H9 (cell line): ENCODE data around the gene ACOX3. TPM values are rescaled to one million over a fixed set of nuclear protein-coding genes. Genes with fewer than 3 reads are reported as not detected.

Experiments used
- DNase-seq: peaks from one replicate; pipeline ENCODE4 v3.0.0-alpha.2; 2017
- H2AFZ ChIP-seq: one replicate; pipeline ENCODE4 v1.6.1; 2013; ENCODE audit warnings: mild to moderate bottlenecking, low read length, control low read depth, moderate library complexity
- H2AK5ac ChIP-seq: 2 replicates; pipeline ENCODE4 v1.6.1; 2013; ENCODE audit warnings: low read length, control low read depth, mixed read lengths; ENCODE audit not compliant: insufficient read length
- H2BK120ac ChIP-seq: one replicate; pipeline ENCODE4 v1.6.1; 2013; ENCODE audit warnings: low read depth, mild to moderate bottlenecking, low read length, control low read depth, inconsistent platforms; ENCODE audit not compliant: poor library complexity, severe bottlenecking
- H2BK12ac ChIP-seq: 2 replicates; pipeline ENCODE4 v1.6.1; 2013; ENCODE audit warnings: low read length, control low read depth, mixed read lengths, low read depth; ENCODE audit not compliant: insufficient read length
- H2BK15ac ChIP-seq: 2 replicates; pipeline ENCODE4 v1.6.1; 2013; ENCODE audit warnings: low read depth, low read length, control low read depth
- H2BK20ac ChIP-seq: one replicate; pipeline ENCODE4 v1.6.1; 2013; ENCODE audit warnings: low read depth, mild to moderate bottlenecking, low read length, control low read depth, inconsistent platforms; ENCODE audit not compliant: poor library complexity, severe bottlenecking
- H2BK5ac ChIP-seq: 2 replicates; pipeline ENCODE4 v1.6.1; 2013; ENCODE audit warnings: low read length, control low read depth, mixed read lengths; ENCODE audit not compliant: insufficient read length
- H3K14ac ChIP-seq: 2 replicates; pipeline ENCODE4 v1.6.1; 2013; ENCODE audit warnings: low read length, control low read depth; ENCODE audit not compliant: insufficient read depth
- H3K18ac ChIP-seq: 2 replicates; pipeline ENCODE4 v1.6.1; 2013; ENCODE audit warnings: low read depth, mild to moderate bottlenecking, mixed read lengths, low read length, control low read depth; ENCODE audit not compliant: insufficient read length
- H3K23ac ChIP-seq: 2 replicates; pipeline ENCODE4 v1.6.1; 2013; ENCODE audit warnings: low read length, control low read depth, mixed read lengths, low read depth; ENCODE audit not compliant: insufficient read length
- H3K23me2 ChIP-seq: 2 replicates; pipeline ENCODE4 v1.6.1; 2013; ENCODE audit warnings: low read depth, mild to moderate bottlenecking, mixed read lengths, low read length, control low read depth; ENCODE audit not compliant: insufficient read length, poor library complexity, severe bottlenecking
- H3K27ac ChIP-seq: 2 replicates; pipeline ENCODE4 v1.5.1; 2013; ENCODE audit warnings: low read length, control low read depth, mixed read lengths, low read depth; ENCODE audit not compliant: insufficient read length
- H3K27me3 ChIP-seq: 2 replicates; pipeline ENCODE4 v1.6.1; 2013; ENCODE audit warnings: low read length, control low read depth, inconsistent platforms; ENCODE audit not compliant: insufficient read depth
- H3K4ac ChIP-seq: 2 replicates; pipeline ENCODE4 v1.6.1; 2013; ENCODE audit warnings: low read depth, mild to moderate bottlenecking, control low read depth, inconsistent platforms, low read length, moderate library complexity
- H3K4me1 ChIP-seq: 2 replicates; pipeline ENCODE4 v1.6.1; 2013; ENCODE audit warnings: low read length, control low read depth, inconsistent platforms; ENCODE audit not compliant: insufficient read depth
- H3K4me2 ChIP-seq: 2 replicates; pipeline ENCODE4 v1.6.1; 2013; ENCODE audit warnings: low read length, control low read depth, mixed read lengths; ENCODE audit not compliant: insufficient read length, insufficient read depth
- H3K56ac ChIP-seq: 2 replicates; pipeline ENCODE4 v1.6.1; 2013; ENCODE audit warnings: low read depth, mild to moderate bottlenecking, mixed read lengths, low read length, control low read depth; ENCODE audit not compliant: insufficient read length
- H3K79me1 ChIP-seq: 2 replicates; pipeline ENCODE4 v1.6.1; 2013; ENCODE audit warnings: low read depth, mild to moderate bottlenecking, moderate library complexity, low read length, control low read depth, inconsistent platforms; ENCODE audit not compliant: insufficient read depth, poor library complexity, severe bottlenecking
- H3K79me2 ChIP-seq: 2 replicates; pipeline ENCODE4 v1.6.1; 2013; ENCODE audit warnings: low read length, control low read depth, inconsistent platforms; ENCODE audit not compliant: insufficient read depth
- H3K9ac ChIP-seq: 2 replicates; pipeline ENCODE4 v1.6.1; 2013; ENCODE audit warnings: low read length, control low read depth, mixed read lengths; ENCODE audit not compliant: insufficient read length; ENCODE audit errors: extremely low read depth
- H3K9me3 ChIP-seq: one replicate; pipeline ENCODE4 v1.6.1; 2013; ENCODE audit warnings: low read depth, low read length, inconsistent platforms; ENCODE audit not compliant: control insufficient read depth
- H3T11ph ChIP-seq: one replicate; pipeline ENCODE4 v1.6.1; 2013; ENCODE audit warnings: mild to moderate bottlenecking, low read length, control low read depth, inconsistent platforms
- H4K20me1 ChIP-seq: one replicate; pipeline ENCODE4 v1.6.1; 2013; ENCODE audit not compliant: control insufficient read depth, insufficient read length, insufficient read depth
- H4K5ac ChIP-seq: 2 replicates; pipeline ENCODE4 v1.6.1; 2013; ENCODE audit warnings: low read depth, mild to moderate bottlenecking, mixed read lengths, low read length, control low read depth; ENCODE audit not compliant: insufficient read length
- H4K8ac ChIP-seq: replicated peaks from 2 replicates; pipeline ENCODE4 v1.6.1; 2013; ENCODE audit warnings: low read length, control low read depth, mixed read lengths, low read depth; ENCODE audit not compliant: insufficient read length
- H4K91ac ChIP-seq: 2 replicates; pipeline ENCODE4 v1.6.1; 2013; ENCODE audit warnings: low read depth, mild to moderate bottlenecking, moderate library complexity, mixed read lengths, low read length, control low read depth; ENCODE audit not compliant: insufficient read length
- H3K27ac Mint-ChIP-seq, 3 experiments: 2 replicates in 2 of 3; 3 replicates in 1 of 3; pipeline ENCODE4 v1.8.0; 2020 to 2021; ENCODE audit warnings: mixed read lengths in 3 of 3, mild to moderate bottlenecking in 1 of 3, moderate library complexity in 1 of 3
- H3K27me3 Mint-ChIP-seq: 2 replicates; pipeline ENCODE4 v1.8.0; 2021; ENCODE audit warnings: low read depth, mild to moderate bottlenecking, moderate library complexity, mixed read lengths
- H3K36me3 Mint-ChIP-seq, 3 experiments: 2 replicates in 2 of 3; 3 replicates in 1 of 3; pipeline ENCODE4 v1.8.0; 2020 to 2021; ENCODE audit warnings: low read depth in 3 of 3, mixed read lengths in 3 of 3; ENCODE audit not compliant: insufficient read depth in 1 of 3
- H3K4me1 Mint-ChIP-seq, 2 experiments: 2 replicates each; pipeline ENCODE4 v1.8.0; 2020; ENCODE audit warnings: mixed read lengths in 2 of 2
- H3K4me3 Mint-ChIP-seq, 2 experiments: 2 replicates in 1 of 2; 3 replicates in 1 of 2; pipeline ENCODE4 v1.8.0; 2020 to 2021; ENCODE audit warnings: mild to moderate bottlenecking in 2 of 2, mixed read lengths in 2 of 2, moderate library complexity in 1 of 2
- H3K9me3 Mint-ChIP-seq, 2 experiments: 2 replicates in 1 of 2; 3 replicates in 1 of 2; pipeline ENCODE4 v1.8.0; 2020; ENCODE audit warnings: mild to moderate bottlenecking in 2 of 2, mixed read lengths in 2 of 2, moderate library complexity in 1 of 2
- WGBS: extraction: QIAGEN DNeasy Blood & Tissue Kit; methylation state at CpG from one replicate; pipeline ENCODE4 v1.1.7; 2013; ENCODE audit warnings: missing lambda C conversion rate, low lambda C conversion rate, mixed read lengths; ENCODE audit not compliant: insufficient read length; ENCODE audit errors: extremely low coverage; 5-methylcytosine and 5-hydroxymethylcytosine counted together
- total RNA-seq: library from RNA; stranded (reverse); gene quantifications from 2 replicates; pipeline ENCODE4 v1.2.1, GENCODE V29; 2021
- TF ChIP-seq, protein P1 (sequence below): fragments of 200-600 bp; sonication (generic); conservative IDR thresholded peaks from 3 replicates; pipeline ENCODE4 v1.8.0; 2021; ENCODE audit warnings: antibody characterized with exemption, mild to moderate bottlenecking

Gene ACOX3
- total RNA-seq, 1 experiment from 2014 or later, result 13.8 TPM

GRCh38 chr4:8342651-8343261 lies 97.8 kb downstream of the ACOX3 start:
- WGBS, result no CpG with 5 or more reads among the region's 16 CpGs
- no peak overlapping the region for H3K18ac ChIP-seq
- no peak overlapping the region for H4K5ac ChIP-seq
- peak; percentile 77 for DNase-seq
- no peak overlapping the region for H2BK15ac ChIP-seq
- H3K9me3 Mint-ChIP-seq, result peaks cover 2 to 3% of the 10 kb centered on the region in 2 experiments; a peak in 3 of 5 replicates
- no peak overlapping the region for H2BK20ac ChIP-seq
- no peak overlapping the region for H2AK5ac ChIP-seq
- H3K23ac ChIP-seq, result no peak overlapping the region
- H4K20me1 ChIP-seq, result no peaks in the 10 kb centered on the region
- no peaks in the 10 kb centered on the region; a peak in 1 of 7 replicates for H3K36me3 Mint-ChIP-seq
- no peaks in the 10 kb centered on the region for H3K79me2 ChIP-seq
- H3K4ac ChIP-seq, result no peak overlapping the region
- H3K4me1 Mint-ChIP-seq, result peaks cover 4 to 7% of the 10 kb centered on the region in 2 experiments
- no peak overlapping the region for H3K4me2 ChIP-seq
- no peaks in the 10 kb centered on the region for H3K27me3 ChIP-seq
- no peaks in the 10 kb centered on the region for H3K4me1 ChIP-seq
- TF ChIP-seq, protein P1, sequence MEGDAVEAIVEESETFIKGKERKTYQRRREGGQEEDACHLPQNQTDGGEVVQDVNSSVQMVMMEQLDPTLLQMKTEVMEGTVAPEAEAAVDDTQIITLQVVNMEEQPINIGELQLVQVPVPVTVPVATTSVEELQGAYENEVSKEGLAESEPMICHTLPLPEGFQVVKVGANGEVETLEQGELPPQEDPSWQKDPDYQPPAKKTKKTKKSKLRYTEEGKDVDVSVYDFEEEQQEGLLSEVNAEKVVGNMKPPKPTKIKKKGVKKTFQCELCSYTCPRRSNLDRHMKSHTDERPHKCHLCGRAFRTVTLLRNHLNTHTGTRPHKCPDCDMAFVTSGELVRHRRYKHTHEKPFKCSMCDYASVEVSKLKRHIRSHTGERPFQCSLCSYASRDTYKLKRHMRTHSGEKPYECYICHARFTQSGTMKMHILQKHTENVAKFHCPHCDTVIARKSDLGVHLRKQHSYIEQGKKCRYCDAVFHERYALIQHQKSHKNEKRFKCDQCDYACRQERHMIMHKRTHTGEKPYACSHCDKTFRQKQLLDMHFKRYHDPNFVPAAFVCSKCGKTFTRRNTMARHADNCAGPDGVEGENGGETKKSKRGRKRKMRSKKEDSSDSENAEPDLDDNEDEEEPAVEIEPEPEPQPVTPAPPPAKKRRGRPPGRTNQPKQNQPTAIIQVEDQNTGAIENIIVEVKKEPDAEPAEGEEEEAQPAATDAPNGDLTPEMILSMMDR, result peak; percentile 83
- peaks cover 26% of the 10 kb centered on the region for H3K27me3 Mint-ChIP-seq
- no peak overlapping the region for H4K91ac ChIP-seq
- H4K8ac ChIP-seq, result no peak overlapping the region
- H2BK5ac ChIP-seq, result no peak overlapping the region
- H2AFZ ChIP-seq, result peak overlapping the region; percentile 65
- H2BK12ac ChIP-seq, result no peak overlapping the region
- H3K4me3 Mint-ChIP-seq, result no peak overlapping the region
- H3K9ac ChIP-seq, result no peak overlapping the region
- H3K9me3 ChIP-seq, result no peaks in the 10 kb centered on the region
- H3K79me1 ChIP-seq, result no peaks in the 10 kb centered on the region
- H3K27ac ChIP-seq, result no peak overlapping the region
- no peak overlapping the region for H2BK120ac ChIP-seq
- H3K27ac Mint-ChIP-seq, result no peak overlapping the region
- H3T11ph ChIP-seq, result no peak overlapping the region
- no peak overlapping the region for H3K56ac ChIP-seq
- H3K14ac ChIP-seq, result no peak overlapping the region
- H3K23me2 ChIP-seq, result no peaks in the 10 kb centered on the region
